Stimulated activated memory B cell treated with anti-CD40 and anti-IgM and Interleukin-4, amounts not matched to agents 10 μg/mL and 1 μg/mL and 100 μg/mL, for 72 hours (primary cell): ENCODE results near the gene NAA40.

Experiments
- ATAC-seq: fragments of 150-1000 bp; cut with Tn5 transposase; 2 replicates; pipeline ENCODE4 v1.10.0; 2021
- H3K27ac Mint-ChIP-seq: one replicate; pipeline ENCODE4 v1.8.0; 2022; ENCODE audit warnings: mild to moderate bottlenecking, mixed read lengths
- H3K27me3 Mint-ChIP-seq: one replicate; pipeline ENCODE4 v1.8.0; 2022; ENCODE audit warnings: mixed read lengths
- H3K36me3 Mint-ChIP-seq: one replicate; pipeline ENCODE4 v1.8.0; 2022; ENCODE audit warnings: mixed read lengths
- H3K4me1 Mint-ChIP-seq: one replicate; pipeline ENCODE4 v1.8.0; 2022; ENCODE audit warnings: mixed read lengths
- H3K4me3 Mint-ChIP-seq: one replicate; pipeline ENCODE4 v1.8.0; 2022; ENCODE audit warnings: mild to moderate bottlenecking, moderate library complexity, mixed read lengths
- H3K9me3 Mint-ChIP-seq: one replicate; pipeline ENCODE4 v1.8.0; 2022; ENCODE audit warnings: mixed read lengths

The NAA40 gene

GRCh38 chr11:63938479-63939396, at the start of gene NAA40:
TSS of gene NAA40 (plus strand) at chr11:63939002. CDS start at chr11:63939097, 95 bp downstream.
- H3K27ac Mint-ChIP-seq = peak within 1 kb of the TSS; percentile 80
- H3K36me3 Mint-ChIP-seq = no peaks in the 10 kb centered on the region
- H3K4me3 Mint-ChIP-seq = peak within 1 kb of the TSS; percentile 94
- ATAC-seq = peak; percentile 98
- H3K27me3 Mint-ChIP-seq = no peaks in the 10 kb centered on the region
- no peaks in the 10 kb centered on the region for H3K9me3 Mint-ChIP-seq
- peaks cover 35% of the 10 kb centered on the region for H3K4me1 Mint-ChIP-seq

GRCh38 chr11:63889344-63889743, 49.5 kb upstream of the NAA40 start:
- Mint-ChIP-seq H3K4me3 (peak overlapping the region; percentile 95), H3K9me3 (no peaks in the 10 kb centered on the region), H3K36me3 (peaks cover 27% of the 10 kb centered on the region), H3K27me3 (no peaks in the 10 kb centered on the region), H3K27ac (peak overlapping the region; percentile 65), H3K4me1 (peaks cover 62% of the 10 kb centered on the region)
- no peak for ATAC-seq

- no peak overlapping the region for H3K4me3 Mint-ChIP-seq
- ATAC-seq = no peak
- H3K27ac Mint-ChIP-seq = peak overlapping the region; percentile 65
- H3K36me3 Mint-ChIP-seq = peaks cover 34% of the 10 kb centered on the region
- no peaks in the 10 kb centered on the region for H3K9me3 Mint-ChIP-seq
- H3K4me1 Mint-ChIP-seq = peaks cover 62% of the 10 kb centered on the region
- no peaks in the 10 kb centered on the region for H3K27me3 Mint-ChIP-seq
Measured at GRCh38 chr11:63890368-63890767, 48.4 kb upstream of the NAA40 start.

- peaks cover 61% of the 10 kb centered on the region for H3K4me1 Mint-ChIP-seq
- ATAC-seq = no peak
- peak overlapping the region; percentile 49 for H3K27ac Mint-ChIP-seq
- H3K27me3 Mint-ChIP-seq = no peaks in the 10 kb centered on the region
- H3K9me3 Mint-ChIP-seq = no peaks in the 10 kb centered on the region
- H3K4me3 Mint-ChIP-seq = no peak overlapping the region
- peaks cover 50% of the 10 kb centered on the region for H3K36me3 Mint-ChIP-seq
Measured at GRCh38 chr11:63892228-63892627, 46.6 kb upstream of the NAA40 start.

GRCh38 chr11:63893355-63893754, 45.4 kb upstream of the NAA40 start:
- peaks cover 58% of the 10 kb centered on the region for H3K36me3 Mint-ChIP-seq
- no peak overlapping the region for H3K27ac Mint-ChIP-seq

GRCh38 chr11:63896071-63896470, 42.7 kb upstream of the NAA40 start:
- no peak overlapping the region for H3K4me3 Mint-ChIP-seq
- H3K27me3 Mint-ChIP-seq = no peaks in the 10 kb centered on the region
- peaks cover 76% of the 10 kb centered on the region for H3K36me3 Mint-ChIP-seq
- H3K9me3 Mint-ChIP-seq = no peaks in the 10 kb centered on the region
- H3K27ac Mint-ChIP-seq = peak overlapping the region; percentile 76
- no peak for ATAC-seq
- H3K4me1 Mint-ChIP-seq = peaks cover 23% of the 10 kb centered on the region

More at GRCh38 chr11:63893355-63893754, 45.4 kb upstream of the NAA40 start:
- Mint-ChIP-seq H3K4me1 (peaks cover 50% of the 10 kb centered on the region), H3K4me3 (no peak overlapping the region), H3K27me3 (no peaks in the 10 kb centered on the region), H3K9me3 (no peaks in the 10 kb centered on the region)
- no peak for ATAC-seq

GRCh38 chr11:63897459-63898146, 41.2 kb upstream of the NAA40 start:
- Mint-ChIP-seq H3K36me3 (peaks cover 85% of the 10 kb centered on the region), H3K27ac (no peak overlapping the region)

GRCh38 chr11:63901660-63902059, 37.1 kb upstream of the NAA40 start:
- no peak for ATAC-seq
- Mint-ChIP-seq H3K27ac (no peak overlapping the region), H3K4me1 (peaks cover 6% of the 10 kb centered on the region), H3K27me3 (no peaks in the 10 kb centered on the region), H3K9me3 (no peaks in the 10 kb centered on the region), H3K4me3 (no peak overlapping the region), H3K36me3 (peaks cover 94% of the 10 kb centered on the region)

More at GRCh38 chr11:63897459-63898146, 41.2 kb upstream of the NAA40 start:
- Mint-ChIP-seq H3K4me3 (no peak overlapping the region), H3K4me1 (peaks cover 12% of the 10 kb centered on the region), H3K27me3 (no peaks in the 10 kb centered on the region), H3K9me3 (no peaks in the 10 kb centered on the region)
- no peak for ATAC-seq

GRCh38 chr11:63903884-63904283, 34.9 kb upstream of the NAA40 start:
- Mint-ChIP-seq H3K9me3 (no peaks in the 10 kb centered on the region), H3K4me3 (no peak overlapping the region), H3K27ac (no peak overlapping the region), H3K4me1 (peaks cover 6% of the 10 kb centered on the region), H3K36me3 (peaks cover 91% of the 10 kb centered on the region), H3K27me3 (no peaks in the 10 kb centered on the region)
- ATAC-seq = no peak

GRCh38 chr11:63904743-63905142, 34.1 kb upstream of the NAA40 start:
- Mint-ChIP-seq H3K27me3 (no peaks in the 10 kb centered on the region), H3K4me3 (no peak overlapping the region), H3K4me1 (peaks cover 6% of the 10 kb centered on the region), H3K27ac (no peak overlapping the region), H3K9me3 (no peaks in the 10 kb centered on the region), H3K36me3 (peaks cover 82% of the 10 kb centered on the region)
- no peak for ATAC-seq

GRCh38 chr11:63905179-63905578, 33.6 kb upstream of the NAA40 start:
- no peaks in the 10 kb centered on the region for H3K27me3 Mint-ChIP-seq
- ATAC-seq = no peak

GRCh38 chr11:63906087-63906486, 32.7 kb upstream of the NAA40 start:
- Mint-ChIP-seq H3K36me3 (peaks cover 81% of the 10 kb centered on the region), H3K27ac (no peak overlapping the region), H3K4me3 (no peak overlapping the region), H3K4me1 (peaks cover 6% of the 10 kb centered on the region), H3K9me3 (no peaks in the 10 kb centered on the region), H3K27me3 (no peaks in the 10 kb centered on the region)
- no peak for ATAC-seq

More at GRCh38 chr11:63905179-63905578, 33.6 kb upstream of the NAA40 start:
- H3K27ac Mint-ChIP-seq = no peak overlapping the region
- no peaks in the 10 kb centered on the region for H3K9me3 Mint-ChIP-seq
- no peak overlapping the region for H3K4me3 Mint-ChIP-seq
- H3K36me3 Mint-ChIP-seq = peaks cover 81% of the 10 kb centered on the region
- H3K4me1 Mint-ChIP-seq = peaks cover 6% of the 10 kb centered on the region

- Mint-ChIP-seq H3K27me3 (no peaks in the 10 kb centered on the region), H3K36me3 (peaks cover 76% of the 10 kb centered on the region), H3K4me3 (no peak overlapping the region), H3K27ac (no peak overlapping the region), H3K9me3 (no peaks in the 10 kb centered on the region), H3K4me1 (peaks cover 6% of the 10 kb centered on the region)
- ATAC-seq = no peak
Measured at GRCh38 chr11:63906585-63906984, 32.2 kb upstream of the NAA40 start.

- H3K36me3 Mint-ChIP-seq = peaks cover 71% of the 10 kb centered on the region
- H3K4me3 Mint-ChIP-seq = no peak overlapping the region
- H3K27ac Mint-ChIP-seq = no peak overlapping the region
- ATAC-seq = no peak
- peaks cover 6% of the 10 kb centered on the region for H3K4me1 Mint-ChIP-seq
- H3K9me3 Mint-ChIP-seq = no peaks in the 10 kb centered on the region
- H3K27me3 Mint-ChIP-seq = no peaks in the 10 kb centered on the region
Measured at GRCh38 chr11:63907063-63907462, 31.7 kb upstream of the NAA40 start.

- no peak for ATAC-seq
- Mint-ChIP-seq H3K27ac (no peak overlapping the region), H3K27me3 (no peaks in the 10 kb centered on the region), H3K9me3 (no peaks in the 10 kb centered on the region), H3K36me3 (peaks cover 62% of the 10 kb centered on the region), H3K4me1 (peaks cover 6% of the 10 kb centered on the region), H3K4me3 (no peak overlapping the region)
Measured at GRCh38 chr11:63907808-63908530, 30.8 kb upstream of the NAA40 start.
